ENCODE results near the gene AMFR. TPM values are rescaled to one million over a fixed set of nuclear protein-coding genes. Genes with fewer than 3 reads are reported as not detected.

Gene AMFR
- total and polyA plus RNA-seq, 4 donors, result 43.3 to 309 (median 98.4) TPM

GRCh38 chr16:56462064-56462796 lies 36.9 kb upstream of the AMFR start:
- H3K36me3 ChIP-seq (ENCODE audit: control insufficient read depth in 4 of 4, insufficient read depth in 3 of 4, low read depth in 1 of 4, low read length in 3 of 4), result peaks cover 1 to 33% (median 25%) of the 10 kb centered on the region in 4 donors
- 33% methylated on average over 3 of the region's 3 CpGs for WGBS

DNA sequence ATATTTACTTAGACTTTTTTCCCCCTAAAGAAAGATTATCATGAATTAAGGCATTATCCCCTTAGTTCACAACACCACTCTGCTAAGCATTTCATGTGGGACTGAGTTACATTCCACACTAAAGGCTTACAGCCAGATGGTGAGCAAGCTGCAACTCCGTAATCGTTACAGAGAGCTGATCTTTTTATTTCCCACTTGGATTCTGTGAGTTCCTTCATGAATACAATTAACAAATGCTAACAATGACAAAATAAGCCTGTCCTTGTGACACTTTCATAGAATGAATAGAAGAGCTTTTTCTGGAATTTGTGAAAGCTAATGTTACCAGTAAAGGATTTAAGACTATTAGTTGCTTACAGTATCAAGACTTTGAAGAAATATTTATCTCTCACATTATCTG lies 34.8 kb upstream of the AMFR start:
- TF ChIP-seq FOXA1 (IDR thresholded peaks at IDR 0.05) (no peak), FOXA2 (IDR thresholded peaks at IDR 0.05) (no peak), SP1 (IDR thresholded peaks at IDR 0.05) (no peak), ZBTB33 (IDR thresholded peaks at IDR 0.05) (no peak), MAX (IDR thresholded peaks at IDR 0.05) (no peak), NR2F2 (IDR thresholded peaks at IDR 0.05) (no peak), ATF3 (IDR thresholded peaks at IDR 0.05) (no peak), GABPA (IDR thresholded peaks at IDR 0.05 in 1 of 2, conservative IDR thresholded peaks at IDR 0.05 in 1 of 2) (no peak), TAF1 (conservative IDR thresholded peaks at IDR 0.05) (no peak)
- Histone ChIP-seq H3K9ac (ENCODE audit: low read depth in 1 of 2, low read length in 2 of 2) (no peak overlapping the region), H3K9me3 (ENCODE audit: control insufficient read depth in 4 of 4, low read length in 3 of 4) (no peaks in the 10 kb centered on the region), H3K27me3 (ENCODE audit: control insufficient read depth in 4 of 4, insufficient read depth in 4 of 4, low read length in 3 of 4) (no peaks in the 10 kb centered on the region), H3K4me1 (ENCODE audit: control insufficient read depth in 4 of 4, insufficient read depth in 4 of 4, low read length in 3 of 4) (peaks cover 0 to 4% (median 2%) of the 10 kb centered on the region in 4 donors), H3K36me3 (ENCODE audit: control insufficient read depth in 4 of 4, insufficient read depth in 3 of 4, low read depth in 1 of 4, low read length in 3 of 4) (peaks cover 2 to 31% (median 22%) of the 10 kb centered on the region in 4 donors), H3K27ac (ENCODE audit: low read depth in 1 of 2, low read length in 2 of 2) (no peak overlapping the region), H3K4me3 (ENCODE audit: low read depth in 1 of 3, low read length in 3 of 3) (no peak overlapping the region)
- DNase-seq (ENCODE audit: low spot score), result no peak
- WGBS, result 96% methylated on average over 2 of the region's 2 CpGs

More at GRCh38 chr16:56462064-56462796, 36.9 kb upstream of the AMFR start:
- Histone ChIP-seq H3K27me3 (ENCODE audit: control insufficient read depth in 4 of 4, insufficient read depth in 4 of 4, low read length in 3 of 4) (no peaks in the 10 kb centered on the region), H3K9me3 (ENCODE audit: control insufficient read depth in 4 of 4, low read length in 3 of 4) (no peaks in the 10 kb centered on the region), H3K4me3 (ENCODE audit: low read depth in 1 of 3, low read length in 3 of 3) (no peak overlapping the region), H3K4me1 (ENCODE audit: control insufficient read depth in 4 of 4, insufficient read depth in 4 of 4, low read length in 3 of 4) (peaks cover 0 to 4% (median 2%) of the 10 kb centered on the region in 4 donors), H3K27ac (ENCODE audit: low read depth in 1 of 2, low read length in 2 of 2) (no peak overlapping the region), H3K9ac (ENCODE audit: low read depth in 1 of 2, low read length in 2 of 2) (no peak overlapping the region)
- TF ChIP-seq CTCF (IDR thresholded peaks at IDR 0.05; ENCODE audit: low read depth, low read length, missing input control) (no peak), EGR1 (IDR thresholded peaks at IDR 0.05; ENCODE audit: low read depth in 2 of 2) (no peak), ATF3 (IDR thresholded peaks at IDR 0.05) (no peak), RXRA (IDR thresholded peaks at IDR 0.05) (peak in 1 of 2 donors; percentile 20), TAF1 (conservative IDR thresholded peaks at IDR 0.05) (no peak), FOXA2 (IDR thresholded peaks at IDR 0.05) (no peak), HNF4G (IDR thresholded peaks at IDR 0.05) (no peak)
- no peak for DNase-seq (ENCODE audit: low spot score)

Data from liver (tissue), 9 donors.